Heart left ventricle (tissue), 13 donors: ENCODE results near the gene LSS.

ENCODE experiments used
- POLR2A ChIP-seq, 2 donors: fragments of 450-650 bp; IDR thresholded peaks; one replicate each; pipeline ENCODE4 v1.6.1; 2017; ENCODE audit warnings: antibody characterized with exemption in 2 of 2, mild to moderate bottlenecking in 2 of 2, moderate library complexity in 2 of 2
- TF ChIP-seq, protein P1 (sequence below), 12 donors: fragments of 200-600 bp; sonication (generic) in 4 of 12; IDR thresholded peaks; one replicate each; pipeline versions ENCODE4 v1.5.0 to v1.8.0; 2018 to 2022; ENCODE audit warnings: antibody characterized with exemption in 12 of 12, mild to moderate bottlenecking in 5 of 12
- donor health status: ischemic (EF 13 %, LVEDD 7.1; RV severe dilation, severe dysfunction).
- donor health status: DM: no; HTN: yes; CAD: no.
- donor health status: DM: no; HTN: no; CAD: no.
- donor health status: ischemic (EF 25% LVEDD 6.9; RV normal size, moderate dysfunction).
- donor health status: ischemic (EF 25% LVEDD 5.7; RV mildly dilated, moderate dysfunction).
- donor health status: ischemic (EF 35%, LVEDD 5.7; RV mildly dilated, moderate dysfunction).
- donor health status: nonischemic (EF 11% LVEDD 7.7; RV severe dilation, severe dysfunction).
- donor health status: DM: yes; HTN: yes; CAD: no.
- donor health status: PGD.
- donor health status: ischemic (EF 29% LVEDD 5.4; RV normal size, mild dysfunction).
- donor health status: nonischemic (EF 23%, LVEDD 6.1; RV moderate dilation, normal function).

DNA sequence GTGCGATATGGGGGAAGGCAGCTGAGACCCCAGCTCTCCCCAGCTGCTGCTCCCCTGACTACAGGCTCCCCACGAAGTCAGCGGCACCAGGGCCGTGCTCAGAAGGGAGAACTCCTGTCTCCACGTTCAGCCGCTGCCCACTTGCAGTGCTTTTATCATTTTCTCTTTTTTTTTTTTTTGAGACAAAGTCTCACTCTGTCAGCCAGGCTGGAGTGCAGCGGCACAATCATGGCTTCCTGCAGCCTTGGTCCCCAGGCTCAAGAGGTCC lies 72.3 kb downstream of the LSS start:
- TF ChIP-seq, protein P1, sequence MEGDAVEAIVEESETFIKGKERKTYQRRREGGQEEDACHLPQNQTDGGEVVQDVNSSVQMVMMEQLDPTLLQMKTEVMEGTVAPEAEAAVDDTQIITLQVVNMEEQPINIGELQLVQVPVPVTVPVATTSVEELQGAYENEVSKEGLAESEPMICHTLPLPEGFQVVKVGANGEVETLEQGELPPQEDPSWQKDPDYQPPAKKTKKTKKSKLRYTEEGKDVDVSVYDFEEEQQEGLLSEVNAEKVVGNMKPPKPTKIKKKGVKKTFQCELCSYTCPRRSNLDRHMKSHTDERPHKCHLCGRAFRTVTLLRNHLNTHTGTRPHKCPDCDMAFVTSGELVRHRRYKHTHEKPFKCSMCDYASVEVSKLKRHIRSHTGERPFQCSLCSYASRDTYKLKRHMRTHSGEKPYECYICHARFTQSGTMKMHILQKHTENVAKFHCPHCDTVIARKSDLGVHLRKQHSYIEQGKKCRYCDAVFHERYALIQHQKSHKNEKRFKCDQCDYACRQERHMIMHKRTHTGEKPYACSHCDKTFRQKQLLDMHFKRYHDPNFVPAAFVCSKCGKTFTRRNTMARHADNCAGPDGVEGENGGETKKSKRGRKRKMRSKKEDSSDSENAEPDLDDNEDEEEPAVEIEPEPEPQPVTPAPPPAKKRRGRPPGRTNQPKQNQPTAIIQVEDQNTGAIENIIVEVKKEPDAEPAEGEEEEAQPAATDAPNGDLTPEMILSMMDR (IDR thresholded peaks at IDR 0.05) = no peak
- TF ChIP-seq POLR2A (IDR thresholded peaks at IDR 0.05) = no peak
